RWPE1 (cell line): ENCODE results near the gene HDAC9.

Source experiments
- CTCF ChIA-PET: fragments of 350-600 bp; sonication (Branson Sonifier 250); formaldehyde crosslinking; extraction: SDS; loops from one replicate; lab custom pipeline; 2021; lab: Yijun Ruan, JAX
- POLR2A ChIA-PET: fragments of 400-600 bp; formaldehyde crosslinking; extraction: SDS; loops from one replicate; lab custom pipeline; 2020; ENCODE audit warnings: antibody characterized with exemption; ENCODE audit not compliant: low non-redundant PET; lab: Yijun Ruan, JAX
- DNase-seq: peaks from one replicate; pipeline ENCODE4 v3.0.0; 2012; ENCODE audit warnings: low spot score
- H3K27ac ChIP-seq: fragments of 450-650 bp; 2 replicates; pipeline ENCODE4 v1.5.1; 2017
- CTCF ChIP-seq: fragments of 450-650 bp; conservative IDR thresholded peaks from 2 replicates; pipeline ENCODE4 v1.5.1; 2017; ENCODE audit warnings: low read depth, mild to moderate bottlenecking

Gene HDAC9

DNA sequence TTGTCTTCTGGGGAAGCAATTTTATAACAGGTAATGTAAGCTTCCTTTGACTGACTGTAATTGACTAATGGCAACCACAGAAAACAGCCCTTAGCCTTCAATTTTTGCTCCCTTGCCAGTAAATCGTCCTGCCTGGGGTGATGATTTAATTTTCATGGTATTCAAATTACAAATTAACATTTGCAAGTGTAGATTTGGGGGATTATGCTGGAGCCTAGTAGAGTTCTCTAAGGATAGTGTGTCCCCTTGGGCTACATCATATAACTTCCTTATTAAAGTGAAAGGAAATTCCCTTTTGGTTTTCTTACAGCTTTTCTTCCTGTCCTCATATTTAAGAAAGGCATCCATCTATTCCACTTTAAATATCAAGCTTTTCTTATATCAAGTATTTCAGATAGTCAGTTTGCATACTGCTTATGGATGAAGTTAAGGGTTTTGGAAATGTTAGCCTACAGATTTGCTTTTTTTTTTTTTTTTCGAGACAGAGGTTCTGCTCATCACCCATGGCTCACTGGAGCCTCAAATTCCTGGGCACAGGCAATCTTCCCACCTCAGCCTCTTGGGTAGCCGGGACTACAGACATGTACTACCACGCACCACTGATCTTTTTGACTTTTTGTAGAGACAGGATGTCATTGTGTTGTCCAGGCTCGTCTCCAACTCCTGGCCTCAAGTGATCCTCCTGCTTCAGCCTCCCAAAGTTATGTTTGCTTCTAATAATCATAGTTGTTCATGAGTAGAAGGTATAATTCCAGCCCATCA lies 35.9 kb upstream of the HDAC9 start:
- TF ChIP-seq CTCF: no peak
- ChIA-PET CTCF (interaction anchor here (0.6 kb wide), 1 partner anchor 333 kb away, joined by 4 read pairs; no protein-coding TSS in a partner anchor), POLR2A (interaction anchor here (0.7 kb wide), 1 partner anchor 15 kb away, joined by 5 read pairs; no protein-coding TSS in a partner anchor)
- H3K27ac ChIP-seq: no peak overlapping the region
- no peak for DNase-seq

GRCh38 chr7:18461785-18462467 lies 33.6 kb upstream of the HDAC9 start:
- CTCF ChIA-PET: no interaction called here
- no peak overlapping the region for H3K27ac ChIP-seq
- TF ChIP-seq CTCF: no peak
- DNase-seq: no peak
- POLR2A ChIA-PET: no interaction called here

GRCh38 chr7:18464830-18465229 lies 30.7 kb upstream of the HDAC9 start:
- no peak for TF ChIP-seq CTCF
- DNase-seq: no peak
- ChIA-PET CTCF (interaction anchor here (0.6 kb wide), 1 partner anchor 105 kb away, joined by 4 read pairs; no protein-coding TSS in a partner anchor), POLR2A (no interaction called here)
- H3K27ac ChIP-seq: no peak overlapping the region

- POLR2A ChIA-PET: no interaction called here
- TF ChIP-seq CTCF: no peak
- no peak for DNase-seq
- no peak overlapping the region for H3K27ac ChIP-seq
- CTCF ChIA-PET: no interaction called here
Observed at GRCh38 chr7:18467011-18467410, 28.5 kb upstream of the HDAC9 start.

DNA sequence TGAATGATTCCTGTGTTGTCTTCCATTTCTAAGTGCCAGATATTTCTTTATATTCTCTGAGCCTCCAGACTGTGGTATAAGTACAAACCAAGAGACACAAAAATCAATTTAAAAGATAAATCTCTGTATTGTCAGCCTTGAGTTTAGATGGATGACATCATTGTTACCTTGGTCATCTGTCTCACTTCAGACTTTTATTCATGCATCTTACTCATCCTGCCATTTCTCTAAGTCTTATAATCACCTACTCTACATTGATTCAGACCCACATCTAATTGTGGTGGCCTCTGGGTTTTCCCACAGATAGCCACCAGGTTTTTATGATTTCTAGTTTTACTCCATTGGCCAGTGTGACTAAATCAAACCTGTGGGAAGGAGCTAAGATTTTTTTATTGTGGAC lies 26.8 kb upstream of the HDAC9 start:
- ChIA-PET POLR2A (no interaction called here), CTCF (no interaction called here)
- DNase-seq: no peak
- H3K27ac ChIP-seq: no peak overlapping the region
- TF ChIP-seq CTCF: no peak

DNA sequence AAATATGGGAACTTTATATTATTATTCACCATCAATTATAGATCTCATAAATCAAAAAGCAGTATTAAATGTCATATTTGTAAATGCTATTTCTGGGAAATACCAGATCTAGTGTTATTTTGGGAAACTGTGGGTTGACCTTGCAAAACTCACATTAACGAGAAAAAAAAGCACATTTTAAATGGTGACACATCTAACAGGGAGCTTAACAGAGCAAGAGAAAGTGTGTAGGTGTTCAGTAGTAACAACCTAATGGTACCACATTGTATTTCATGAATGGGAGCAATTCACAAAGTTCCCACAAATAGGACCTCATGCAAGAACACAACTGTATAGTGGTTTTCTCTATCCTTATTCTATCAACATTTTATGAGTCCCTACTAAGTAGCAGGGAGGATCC lies 26.2 kb upstream of the HDAC9 start:
- no peak for DNase-seq
- no peak for TF ChIP-seq CTCF
- ChIA-PET CTCF (no interaction called here), POLR2A (no interaction called here)
- no peak overlapping the region for H3K27ac ChIP-seq
